HEK293T (cell line): ENCODE measurements around the gene OXTR.
A peak's percentile ranks its signal among the peaks of the same experiment; 100 is the strongest.
"Not testable (repeated sequence)": the region's sequence is repeated elsewhere in the genome, so short reads cannot be mapped to it uniquely, and the experiment has no call there.

Experiments used
- CTCF ChIA-PET: fragments of 350-600 bp; formaldehyde crosslinking; extraction: SDS; loops from one replicate; lab custom pipeline; 2021; ENCODE audit warnings: antibody characterized with exemption, inconsistent platforms; lab: Yijun Ruan, JAX
- POLR2A ChIA-PET: fragments of 350-600 bp; formaldehyde crosslinking; extraction: SDS; loops from one replicate; lab custom pipeline; 2020; ENCODE audit warnings: antibody characterized with exemption, inconsistent platforms; lab: Yijun Ruan, JAX
- DNase-seq: peaks from one replicate; pipeline ENCODE4 v3.0.0; 2012; ENCODE audit warnings: mixed read lengths; ENCODE audit errors: extremely low spot score
- ARNT ChIP-seq: fragments of 450-650 bp; IDR thresholded peaks from 2 replicates; pipeline ENCODE4 v1.6.1; 2017; ENCODE audit warnings: mild to moderate bottlenecking
- BHLHE40 ChIP-seq: fragments of 450-650 bp; IDR thresholded peaks from 2 replicates; pipeline ENCODE4 v1.6.1; 2016; ENCODE audit warnings: mild to moderate bottlenecking, moderate library complexity, borderline replicate concordance
- CTBP1 ChIP-seq: fragments of 450-650 bp; IDR thresholded peaks from 2 replicates; pipeline ENCODE4 v1.6.1; 2016; ENCODE audit warnings: borderline replicate concordance
- ELF4 ChIP-seq: fragments of 450-650 bp; IDR thresholded peaks from 2 replicates; pipeline ENCODE4 v1.6.1; 2017; ENCODE audit warnings: antibody characterized with exemption
- FOXA1 ChIP-seq: fragments of 450-650 bp; IDR thresholded peaks from 2 replicates; pipeline ENCODE4 v1.6.1; 2016; ENCODE audit warnings: mild to moderate bottlenecking
- FOXK2 ChIP-seq: fragments of 450-650 bp; IDR thresholded peaks from 2 replicates; pipeline ENCODE4 v1.6.1; 2016; ENCODE audit warnings: mild to moderate bottlenecking
- FOXM1 ChIP-seq: fragments of 450-650 bp; IDR thresholded peaks from 2 replicates; pipeline ENCODE4 v1.6.1; 2017; ENCODE audit warnings: mild to moderate bottlenecking, borderline replicate concordance
- HDGF ChIP-seq: fragments of 450-650 bp; IDR thresholded peaks from 2 replicates; pipeline ENCODE4 v1.6.1; 2017; ENCODE audit warnings: antibody characterized with exemption, borderline replicate concordance
- L3MBTL2 ChIP-seq: fragments of 450-650 bp; conservative IDR thresholded peaks from 2 replicates; pipeline ENCODE4 v1.6.1; 2016; ENCODE audit warnings: mild to moderate bottlenecking
- LEF1 ChIP-seq: fragments of 450-650 bp; IDR thresholded peaks from 2 replicates; pipeline ENCODE4 v1.6.1; 2017; ENCODE audit warnings: mild to moderate bottlenecking, borderline replicate concordance
- NFRKB ChIP-seq: fragments of 450-650 bp; IDR thresholded peaks from 2 replicates; pipeline ENCODE4 v1.6.1; 2016; ENCODE audit warnings: mild to moderate bottlenecking, moderate library complexity
- PKNOX1 ChIP-seq: fragments of 450-650 bp; IDR thresholded peaks from 2 replicates; pipeline ENCODE4 v1.6.1; 2016
- SP1 ChIP-seq: fragments of 450-650 bp; IDR thresholded peaks from 2 replicates; pipeline ENCODE4 v1.6.1; 2017
- SUZ12 ChIP-seq: fragments of 450-650 bp; IDR thresholded peaks from 2 replicates; pipeline ENCODE4 v1.6.1; 2016; ENCODE audit warnings: mild to moderate bottlenecking
- TARDBP ChIP-seq: fragments of 450-650 bp; IDR thresholded peaks from 2 replicates; pipeline ENCODE4 v1.6.1; 2016
- ZNF384 ChIP-seq: fragments of 450-650 bp; IDR thresholded peaks from 2 replicates; pipeline ENCODE4 v1.6.1; 2016

The OXTR gene

GRCh38 chr3:8727605-8728512, 41.6 kb downstream of the OXTR start:
- POLR2A ChIA-PET = no interaction called here
- TF ChIP-seq LEF1 (no peak), FOXM1 (no peak), PKNOX1 (no peak), FOXK2 (no peak), L3MBTL2 (no peak), SUZ12 (no peak), CTBP1 (no peak), TARDBP (no peak), ZNF384 (no peak), HDGF (no peak), BHLHE40 (no peak), SP1 (no peak)
- DNase-seq = no peak
- CTCF ChIA-PET = interaction anchor here (1.4 kb wide), 1 partner anchor 14 kb away, joined by 3 read pairs; no protein-coding TSS in a partner anchor

- ChIA-PET POLR2A (no interaction called here), CTCF (no interaction called here)
- no peak for TF ChIP-seq FOXM1
- TF ChIP-seq TARDBP = no peak
- no peak for TF ChIP-seq L3MBTL2
- TF ChIP-seq FOXK2 = no peak
- TF ChIP-seq ZNF384 = no peak
- TF ChIP-seq FOXA1 = no peak
- TF ChIP-seq LEF1 = no peak
- no peak for TF ChIP-seq ARNT
- no peak for TF ChIP-seq SP1
- no peak for TF ChIP-seq HDGF
- TF ChIP-seq CTBP1 = no peak
- no peak for TF ChIP-seq BHLHE40
- no peak for DNase-seq
These were observed 45.2 kb downstream of the OXTR start for GRCh38 chr3:8724108-8724752.

- no peak for DNase-seq
- no peak for TF ChIP-seq BHLHE40
- no peak for TF ChIP-seq CTBP1
- TF ChIP-seq ZNF384 = no peak
- TF ChIP-seq HDGF = no peak
- no peak for TF ChIP-seq ARNT
- TF ChIP-seq L3MBTL2 = no peak
- TF ChIP-seq TARDBP = no peak
- TF ChIP-seq PKNOX1 = no peak
- no peak for TF ChIP-seq ELF4
- no peak for TF ChIP-seq LEF1
- TF ChIP-seq FOXM1 = no peak
- TF ChIP-seq FOXK2 = no peak
- no peak for TF ChIP-seq SUZ12
- ChIA-PET CTCF (no interaction called here), POLR2A (interaction anchor here (1.2 kb wide), 1 partner anchor 17 kb away, joined by 4 read pairs; no protein-coding TSS in a partner anchor)
These were observed 45.8 kb downstream of the OXTR start for GRCh38 chr3:8723612-8724011.

GRCh38 chr3:8722808-8723207, 46.6 kb downstream of the OXTR start:
- ChIA-PET POLR2A (interaction anchor here (1.2 kb wide), 1 partner anchor 18 kb away, joined by 4 read pairs; no protein-coding TSS in a partner anchor), CTCF (no interaction called here)
- TF ChIP-seq ARNT (no peak), FOXA1 (no peak), NFRKB (no peak), SP1 (no peak), FOXK2 (no peak)

GRCh38 chr3:8715757-8716156, 53.7 kb downstream of the OXTR start:
- CTCF ChIA-PET, POLR2A ChIA-PET, DNase-seq: not testable (repeated sequence)

More at GRCh38 chr3:8722808-8723207, 46.6 kb downstream of the OXTR start:
- DNase-seq = no peak

GRCh38 chr3:8713901-8714759, 55.3 kb downstream of the OXTR start:
- TF ChIP-seq ZNF384 (no peak), NFRKB (no peak), ELF4 (no peak), SUZ12 (no peak), FOXK2 (no peak), HDGF (no peak), FOXM1 (no peak)
- peak; percentile 37 for DNase-seq
- POLR2A ChIA-PET = no interaction called here
- CTCF ChIA-PET = interaction anchor here (0.5 to 1.7 kb wide), 6 partner anchors 12 to 1290 kb away, joined by 3 to 10 read pairs (median 3); no protein-coding TSS in a partner anchor
